Measurements from ENCODE around the gene TLR10.
"Not testable (repeated sequence)": the region's sequence is repeated elsewhere in the genome, so short reads cannot be mapped to it uniquely, and the experiment has no call there.

Gene TLR10

GRCh38 chr4:38769441-38769840 is 13.3 kb downstream of the TLR10 start:
- TF ChIP-seq CTCF (IDR thresholded peaks at IDR 0.05; ENCODE audit: borderline replicate concordance, control extremely low read depth, extremely low read depth, insufficient read depth, missing control alignments), result no peak
- in situ Hi-C loops (cut with MboI; ENCODE audit: low sequenced_read_pairs, unreplicated experiment), result no loop called here

GRCh38 chr4:38768968-38769394 is 13.8 kb downstream of the TLR10 start:
- in situ Hi-C loops (cut with MboI; ENCODE audit: low sequenced_read_pairs, unreplicated experiment), result no loop called here
- TF ChIP-seq CTCF (IDR thresholded peaks at IDR 0.05; ENCODE audit: borderline replicate concordance, control extremely low read depth, extremely low read depth, insufficient read depth, missing control alignments), result no peak
- DNase-seq (ENCODE audit: low spot score), result no peak

More at GRCh38 chr4:38769441-38769840, 13.3 kb downstream of the TLR10 start:
- no peak for DNase-seq (ENCODE audit: low spot score)

- DNase-seq (ENCODE audit: low spot score); in situ Hi-C loops (cut with MboI; ENCODE audit: low sequenced_read_pairs, unreplicated experiment): not testable (repeated sequence)
Measured at GRCh38 chr4:38766940-38767339, 15.8 kb downstream of the TLR10 start.

GRCh38 chr4:38765382-38765781 is 17.4 kb downstream of the TLR10 start:
- no peak for DNase-seq (ENCODE audit: low spot score)
- in situ Hi-C loops (cut with MboI; ENCODE audit: low sequenced_read_pairs, unreplicated experiment), result no loop called here
- TF ChIP-seq CTCF (IDR thresholded peaks at IDR 0.05; ENCODE audit: borderline replicate concordance, control extremely low read depth, extremely low read depth, insufficient read depth, missing control alignments), result no peak

GRCh38 chr4:38764277-38764676 is 18.5 kb downstream of the TLR10 start:
- no peak for DNase-seq (ENCODE audit: low spot score)
- in situ Hi-C loops (cut with MboI; ENCODE audit: low sequenced_read_pairs, unreplicated experiment), result loop anchor here (5.0 kb wide), 1 partner anchor 93 kb away; the partner anchor contains the start of gene TLR6
- no peak for TF ChIP-seq CTCF (IDR thresholded peaks at IDR 0.05; ENCODE audit: borderline replicate concordance, control extremely low read depth, extremely low read depth, insufficient read depth, missing control alignments)

GRCh38 chr4:38762560-38762959 is 20.2 kb downstream of the TLR10 start:
- TF ChIP-seq CTCF (IDR thresholded peaks at IDR 0.05; ENCODE audit: borderline replicate concordance, control extremely low read depth, extremely low read depth, insufficient read depth, missing control alignments), result no peak
- in situ Hi-C loops (cut with MboI; ENCODE audit: low sequenced_read_pairs, unreplicated experiment), result loop anchor here (5.0 kb wide), 1 partner anchor 95 kb away; the partner anchor contains the start of gene TLR6
- DNase-seq (ENCODE audit: low spot score), result peak; percentile 44

GRCh38 chr4:38759790-38760122 is 23.0 kb downstream of the TLR10 start:
- no peak for DNase-seq (ENCODE audit: low spot score)
- TF ChIP-seq CTCF (IDR thresholded peaks at IDR 0.05; ENCODE audit: borderline replicate concordance, control extremely low read depth, extremely low read depth, insufficient read depth, missing control alignments), result no peak
- in situ Hi-C loops (cut with MboI; ENCODE audit: low sequenced_read_pairs, unreplicated experiment), result loop anchor here (5.0 to 10.0 kb wide), 2 partner anchors 98 to 375 kb away; partner anchors contain the start of gene TLR6
